ENCODE data around the gene CCNL2. TPM values are rescaled to one million over a fixed set of nuclear protein-coding genes. Genes with fewer than 3 reads are reported as not detected.
"Not testable (repeated sequence)": the region's sequence is repeated elsewhere in the genome, so short reads cannot be mapped to it uniquely, and the experiment has no call there.

Gene CCNL2
- polyA plus RNA-seq, 4 donors: 71.9 to 224 (median 198) TPM

DNA sequence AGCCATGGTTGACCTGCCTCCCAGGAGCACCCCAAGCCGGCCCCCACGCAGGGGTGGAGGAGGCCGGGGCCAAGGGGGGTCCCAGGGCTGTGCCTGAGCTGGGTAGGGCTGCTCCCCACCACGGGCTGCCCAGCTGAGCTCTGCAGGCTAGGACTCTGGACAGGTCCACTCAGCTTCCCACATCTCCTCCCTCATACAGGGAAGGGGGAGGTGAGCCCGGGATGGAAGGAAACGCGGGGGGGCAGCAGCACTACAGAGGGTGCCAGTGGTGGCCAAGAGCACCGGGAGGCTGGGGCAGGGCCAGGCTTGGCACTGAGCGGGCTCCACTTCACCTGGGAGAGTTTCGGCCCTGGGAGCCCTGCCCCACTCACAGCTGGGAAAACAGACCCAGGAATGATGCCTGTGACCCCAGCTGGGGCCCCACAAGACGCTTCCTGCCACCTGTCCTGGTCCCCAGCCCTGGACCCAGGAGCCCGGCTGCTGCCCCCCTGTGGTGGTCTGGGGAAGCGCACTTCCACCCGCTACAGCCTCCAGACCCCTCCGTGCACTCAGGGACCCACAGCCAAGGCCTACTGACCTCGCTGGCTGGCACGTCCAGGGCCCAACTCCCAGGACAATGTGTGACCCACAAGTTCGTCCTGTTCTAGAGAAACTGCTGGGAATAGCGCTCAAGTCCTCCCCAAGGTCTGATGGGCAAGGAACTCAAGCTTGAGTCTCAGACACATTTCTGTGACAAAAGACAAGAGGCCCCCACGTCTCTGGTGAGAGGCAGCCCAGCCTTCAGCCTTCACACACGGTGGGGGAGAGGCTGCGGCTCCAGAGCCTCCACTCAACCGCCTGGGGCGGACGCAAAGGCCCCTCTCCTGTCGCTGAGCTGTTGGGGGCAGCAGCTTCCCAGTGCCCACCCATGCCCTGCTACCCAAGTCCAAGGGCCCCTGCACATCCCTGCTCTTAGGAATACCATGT lies 27.1 kb downstream of the CCNL2 start:
- peaks cover 0 to 43% (median 3%) of the 10 kb centered on the region in 3 donors for H3K36me3 ChIP-seq (ENCODE audit: control insufficient read depth in 3 of 3, insufficient read depth in 2 of 3, low read depth in 1 of 3, low read length in 3 of 3)
- H3K27ac ChIP-seq (ENCODE audit: low read depth in 1 of 3, low read length in 2 of 3): peak overlapping the region in 1 of 3 donors; percentile 20
- peaks cover 0 to 32% (median 5%) of the 10 kb centered on the region in 3 donors for H3K4me1 ChIP-seq (ENCODE audit: control insufficient read depth in 3 of 3, insufficient read depth in 2 of 3, low read depth in 1 of 3, low read length in 2 of 3)
- H3K9me3 ChIP-seq (ENCODE audit: control insufficient read depth in 2 of 2, insufficient read depth in 1 of 2, low read depth in 1 of 2, low read length in 1 of 2): peaks cover 0 to 3% of the 10 kb centered on the region in 2 donors
- FAIRE-seq (no peak), DNase-seq (peak; percentile 55 to 82)
- no peak overlapping the region for H3K4me3 ChIP-seq (ENCODE audit: low read depth in 1 of 3, low read length in 3 of 3)
- H3K27me3 ChIP-seq (ENCODE audit: control insufficient read depth in 3 of 3, insufficient read depth in 3 of 3, low read length in 3 of 3): no peaks in the 10 kb centered on the region
- WGBS, 3 donors: 28 to 31% (median 30%) methylated on average over 26 of the region's 26 CpGs

DNA sequence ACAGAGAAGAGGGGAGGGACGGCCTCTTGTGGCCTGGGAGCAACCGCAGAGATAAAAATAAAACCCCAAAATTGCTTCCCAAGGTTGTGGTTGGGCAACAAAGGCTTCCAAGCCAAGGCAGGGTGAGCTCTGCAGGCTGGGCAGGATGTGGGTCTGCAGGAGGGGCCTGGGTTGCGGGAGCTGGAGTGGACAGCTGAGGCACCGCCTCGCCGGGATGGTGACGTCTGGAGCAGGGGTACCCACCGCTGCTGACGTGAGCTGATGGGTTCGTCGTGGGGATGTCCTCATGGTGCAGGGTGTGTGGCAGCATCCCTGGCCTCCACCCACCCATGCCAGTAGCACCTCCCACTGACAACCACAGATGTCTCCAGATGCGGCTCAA lies 27.8 kb downstream of the CCNL2 start:
- FAIRE-seq (no peak), DNase-seq (no peak)
- WGBS, 3 donors: 48 to 70% (median 58%) methylated on average over 12 of the region's 12 CpGs
- H3K36me3 ChIP-seq (ENCODE audit: control insufficient read depth in 3 of 3, insufficient read depth in 2 of 3, low read depth in 1 of 3, low read length in 3 of 3): peaks cover 0 to 37% (median 3%) of the 10 kb centered on the region in 3 donors
- H3K27ac ChIP-seq (ENCODE audit: low read depth in 1 of 3, low read length in 2 of 3): peak overlapping the region in 1 of 3 donors; percentile 20
- H3K27me3 ChIP-seq (ENCODE audit: control insufficient read depth in 3 of 3, insufficient read depth in 3 of 3, low read length in 3 of 3): no peaks in the 10 kb centered on the region
- H3K4me3 ChIP-seq (ENCODE audit: low read depth in 1 of 3, low read length in 3 of 3): no peak overlapping the region
- H3K4me1 ChIP-seq (ENCODE audit: control insufficient read depth in 3 of 3, insufficient read depth in 2 of 3, low read depth in 1 of 3, low read length in 2 of 3): peaks cover 0 to 32% (median 5%) of the 10 kb centered on the region in 3 donors
- peaks cover 0 to 3% of the 10 kb centered on the region in 2 donors for H3K9me3 ChIP-seq (ENCODE audit: control insufficient read depth in 2 of 2, insufficient read depth in 1 of 2, low read depth in 1 of 2, low read length in 1 of 2)

DNA sequence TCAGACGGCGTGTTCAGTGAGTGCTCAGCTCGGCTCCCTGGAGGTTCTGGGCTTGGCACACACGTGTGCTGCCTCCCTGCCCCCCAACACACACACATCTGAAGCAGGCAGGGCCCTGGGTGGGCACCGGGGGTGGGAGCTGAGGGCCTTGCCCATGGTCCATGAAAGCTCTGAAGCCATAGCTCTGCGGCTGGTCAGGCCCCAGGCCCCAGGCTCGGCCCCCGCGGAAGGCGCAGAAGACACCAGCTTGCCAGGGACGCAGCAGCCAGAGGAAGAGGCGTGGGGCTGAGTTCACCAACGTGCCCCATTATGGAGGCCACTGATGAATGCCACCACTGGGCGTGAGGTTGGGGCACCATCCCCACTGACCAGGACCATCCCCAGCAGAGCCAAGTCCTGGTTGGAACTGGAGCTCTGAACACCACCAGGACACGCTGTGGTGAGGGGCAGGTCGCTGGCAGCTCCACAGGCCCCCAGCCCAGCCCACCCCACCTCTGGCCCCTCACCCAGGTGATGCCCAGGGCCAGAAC lies 28.3 kb downstream of the CCNL2 start:
- no peak overlapping the region for H3K27ac ChIP-seq (ENCODE audit: low read depth in 1 of 3, low read length in 2 of 3)
- H3K4me1 ChIP-seq (ENCODE audit: control insufficient read depth in 3 of 3, insufficient read depth in 2 of 3, low read depth in 1 of 3, low read length in 2 of 3): peaks cover 0 to 29% (median 3%) of the 10 kb centered on the region in 3 donors
- H3K4me3 ChIP-seq (ENCODE audit: low read depth in 1 of 3, low read length in 3 of 3): no peak overlapping the region
- H3K36me3 ChIP-seq (ENCODE audit: control insufficient read depth in 3 of 3, insufficient read depth in 2 of 3, low read depth in 1 of 3, low read length in 3 of 3): peaks cover 0 to 32% (median 3%) of the 10 kb centered on the region in 3 donors
- FAIRE-seq (no peak), DNase-seq (no peak)
- no peaks in the 10 kb centered on the region for H3K27me3 ChIP-seq (ENCODE audit: control insufficient read depth in 3 of 3, insufficient read depth in 3 of 3, low read length in 3 of 3)
- WGBS, 3 donors: 78 to 85% (median 84%) methylated on average over 14 to 16 of the region's 16 CpGs
- H3K9me3 ChIP-seq (ENCODE audit: control insufficient read depth in 2 of 2, insufficient read depth in 1 of 2, low read depth in 1 of 2, low read length in 1 of 2): peaks cover 0 to 5% of the 10 kb centered on the region in 2 donors

DNA sequence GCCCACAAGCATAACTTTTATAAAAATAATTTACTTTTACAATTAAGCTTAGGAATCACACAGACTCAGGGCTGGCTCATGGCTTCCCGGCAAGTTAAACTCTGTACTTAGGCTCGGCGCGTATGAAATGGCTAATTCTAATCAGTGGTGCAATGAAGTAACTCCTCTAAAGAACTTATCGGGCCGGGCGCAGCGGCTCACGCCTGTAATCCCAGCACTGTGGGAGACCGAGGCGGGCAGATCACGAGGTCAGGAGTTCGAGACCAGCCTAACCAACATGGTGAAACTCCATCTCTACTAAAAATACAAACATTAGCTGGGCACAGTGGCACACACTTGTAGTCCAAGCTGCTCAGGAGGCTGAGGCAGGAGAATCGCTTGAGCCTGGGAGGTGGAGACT lies 29.0 kb downstream of the CCNL2 start:
- FAIRE-seq; H3K27me3 ChIP-seq (ENCODE audit: control insufficient read depth in 3 of 3, insufficient read depth in 3 of 3, low read length in 3 of 3); DNase-seq; H3K9me3 ChIP-seq (ENCODE audit: control insufficient read depth in 2 of 2, insufficient read depth in 1 of 2, low read depth in 1 of 2, low read length in 1 of 2); H3K4me3 ChIP-seq (ENCODE audit: low read depth in 1 of 3, low read length in 3 of 3); H3K27ac ChIP-seq (ENCODE audit: low read depth in 1 of 3, low read length in 2 of 3): not testable (repeated sequence)
- H3K4me1 ChIP-seq (ENCODE audit: control insufficient read depth in 3 of 3, insufficient read depth in 2 of 3, low read depth in 1 of 3, low read length in 2 of 3): peaks cover 0 to 28% (median 3%) of the 10 kb centered on the region in 3 donors
- WGBS, 3 donors: 90 to 93% (median 93%) methylated on average over 14 of the region's 14 CpGs
- H3K36me3 ChIP-seq (ENCODE audit: control insufficient read depth in 3 of 3, insufficient read depth in 2 of 3, low read depth in 1 of 3, low read length in 3 of 3): peaks cover 0 to 32% (median 3%) of the 10 kb centered on the region in 3 donors

DNA sequence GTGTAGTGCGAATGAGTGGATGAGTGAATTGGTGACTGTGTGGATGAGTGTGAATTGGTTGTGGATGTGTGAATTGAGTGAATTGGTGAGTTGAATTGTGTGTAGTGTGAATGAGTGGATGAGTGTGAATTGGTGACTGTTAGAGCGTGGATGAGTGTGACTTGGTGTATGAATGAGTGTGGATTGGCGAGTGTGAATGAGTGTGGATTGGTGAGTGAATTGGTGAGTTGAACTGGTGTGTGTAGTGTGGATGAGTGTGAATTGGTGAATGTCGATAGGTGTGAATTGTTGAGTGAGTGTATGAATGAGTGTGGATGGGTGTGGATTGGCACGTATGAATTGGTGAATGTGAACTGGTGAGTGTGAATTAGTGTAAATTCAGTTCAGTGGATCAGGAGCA lies 31.8 kb downstream of the CCNL2 start:
- WGBS, 3 donors: 97 to 98% (median 97%) methylated on average over 5 of the region's 5 CpGs
- FAIRE-seq: no peak
- no peak for DNase-seq
- no peak overlapping the region for H3K4me3 ChIP-seq (ENCODE audit: low read depth in 1 of 3, low read length in 3 of 3)
- H3K4me1 ChIP-seq (ENCODE audit: control insufficient read depth in 3 of 3, insufficient read depth in 2 of 3, low read depth in 1 of 3, low read length in 2 of 3): peaks cover 0 to 12% (median 0%) of the 10 kb centered on the region in 3 donors
- H3K36me3 ChIP-seq (ENCODE audit: control insufficient read depth in 3 of 3, insufficient read depth in 2 of 3, low read depth in 1 of 3, low read length in 3 of 3): peaks cover 0 to 14% (median 0%) of the 10 kb centered on the region in 3 donors
- H3K9me3 ChIP-seq (ENCODE audit: control insufficient read depth in 2 of 2, insufficient read depth in 1 of 2, low read depth in 1 of 2, low read length in 1 of 2): peaks cover 0 to 5% of the 10 kb centered on the region in 2 donors
- H3K27me3 ChIP-seq (ENCODE audit: control insufficient read depth in 3 of 3, insufficient read depth in 3 of 3, low read length in 3 of 3): no peaks in the 10 kb centered on the region
- H3K27ac ChIP-seq (ENCODE audit: low read depth in 1 of 3, low read length in 2 of 3): no peak overlapping the region

DNA sequence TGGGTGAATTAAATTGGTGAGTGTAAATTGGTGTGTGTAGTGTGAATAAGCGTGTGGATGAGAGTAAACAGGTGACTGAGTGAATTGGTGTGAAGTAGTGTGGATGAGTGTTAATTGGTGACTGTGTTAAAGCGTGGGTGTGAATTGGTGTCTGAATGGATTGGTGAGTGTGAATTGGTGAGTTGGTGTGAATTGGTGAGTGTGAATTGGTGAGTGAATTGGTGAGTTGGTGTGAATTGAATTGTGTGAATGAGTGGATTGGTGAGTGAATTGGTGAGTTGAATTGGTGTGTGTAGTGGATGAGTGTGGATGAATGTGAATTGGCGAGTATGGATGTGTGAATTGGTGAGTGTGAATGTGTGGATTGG lies 32.5 kb downstream of the CCNL2 start:
- Histone ChIP-seq H3K36me3 (ENCODE audit: control insufficient read depth in 3 of 3, insufficient read depth in 2 of 3, low read depth in 1 of 3, low read length in 3 of 3) (peaks cover 0 to 10% (median 0%) of the 10 kb centered on the region in 3 donors), H3K27ac (ENCODE audit: low read depth in 1 of 3, low read length in 2 of 3) (no peak overlapping the region), H3K27me3 (ENCODE audit: control insufficient read depth in 3 of 3, insufficient read depth in 3 of 3, low read length in 3 of 3) (no peaks in the 10 kb centered on the region), H3K9me3 (ENCODE audit: control insufficient read depth in 2 of 2, insufficient read depth in 1 of 2, low read depth in 1 of 2, low read length in 1 of 2) (peaks cover 0 to 5% of the 10 kb centered on the region in 2 donors), H3K4me3 (ENCODE audit: low read depth in 1 of 3, low read length in 3 of 3) (no peak overlapping the region), H3K4me1 (ENCODE audit: control insufficient read depth in 3 of 3, insufficient read depth in 2 of 3, low read depth in 1 of 3, low read length in 2 of 3) (peaks cover 0 to 12% (median 0%) of the 10 kb centered on the region in 3 donors)
- WGBS, 3 donors: 96 to 100% (median 97%) methylated on average over 3 of the region's 3 CpGs
- DNase-seq (no peak), FAIRE-seq (no peak)

DNA sequence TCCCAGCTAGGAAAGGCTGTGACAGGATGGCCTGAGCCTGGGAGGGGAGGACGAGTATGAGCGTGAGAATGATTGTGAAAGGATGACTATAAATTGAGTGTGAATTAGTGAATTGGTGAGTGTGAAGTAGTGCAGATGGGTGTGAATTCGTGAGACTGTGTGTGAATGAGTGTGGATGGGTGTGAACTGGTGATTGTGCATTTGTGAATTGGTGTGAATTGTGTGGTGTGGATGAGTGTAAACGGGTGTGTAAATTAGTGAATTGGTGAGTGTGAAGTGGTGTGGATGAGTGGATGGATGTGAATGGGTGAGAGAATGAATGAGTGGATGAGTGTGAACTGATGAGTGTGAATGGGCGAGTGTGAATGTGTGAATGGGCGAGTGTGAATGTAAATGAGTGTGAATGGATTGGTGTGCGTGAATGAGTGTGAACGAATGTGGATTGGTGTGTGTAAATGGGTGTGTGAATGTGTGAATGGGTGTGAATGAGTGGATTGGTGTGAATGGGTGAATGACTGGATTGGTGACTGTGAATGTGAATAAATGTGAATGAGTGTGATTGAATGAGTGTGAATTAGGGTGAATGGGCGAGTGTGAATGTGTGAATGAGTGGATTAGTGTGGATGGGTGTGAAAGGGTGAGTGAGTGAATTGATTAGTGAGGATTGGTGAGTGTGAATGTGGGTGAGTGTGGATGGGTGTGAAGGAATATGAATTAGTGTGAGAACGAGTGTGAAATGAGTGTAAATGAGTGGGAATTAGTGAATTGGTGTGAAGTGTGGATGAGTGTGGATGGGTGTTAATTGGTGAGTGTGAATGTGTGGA lies 33.0 kb downstream of the CCNL2 start:
- H3K9me3 ChIP-seq (ENCODE audit: control insufficient read depth in 2 of 2, insufficient read depth in 1 of 2, low read depth in 1 of 2, low read length in 1 of 2): peaks cover 0 to 5% of the 10 kb centered on the region in 2 donors
- no peak overlapping the region for H3K4me3 ChIP-seq (ENCODE audit: low read depth in 1 of 3, low read length in 3 of 3)
- peaks cover 0 to 10% (median 0%) of the 10 kb centered on the region in 3 donors for H3K4me1 ChIP-seq (ENCODE audit: control insufficient read depth in 3 of 3, insufficient read depth in 2 of 3, low read depth in 1 of 3, low read length in 2 of 3)
- no peak overlapping the region for H3K27ac ChIP-seq (ENCODE audit: low read depth in 1 of 3, low read length in 2 of 3)
- peaks cover 0 to 4% (median 0%) of the 10 kb centered on the region in 3 donors for H3K36me3 ChIP-seq (ENCODE audit: control insufficient read depth in 3 of 3, insufficient read depth in 2 of 3, low read depth in 1 of 3, low read length in 3 of 3)
- no peaks in the 10 kb centered on the region for H3K27me3 ChIP-seq (ENCODE audit: control insufficient read depth in 3 of 3, insufficient read depth in 3 of 3, low read length in 3 of 3)
- FAIRE-seq (no peak), DNase-seq (no peak)
- 80 to 84% (median 83%) methylated on average over 10 of the region's 10 CpGs for WGBS, 3 donors

DNA sequence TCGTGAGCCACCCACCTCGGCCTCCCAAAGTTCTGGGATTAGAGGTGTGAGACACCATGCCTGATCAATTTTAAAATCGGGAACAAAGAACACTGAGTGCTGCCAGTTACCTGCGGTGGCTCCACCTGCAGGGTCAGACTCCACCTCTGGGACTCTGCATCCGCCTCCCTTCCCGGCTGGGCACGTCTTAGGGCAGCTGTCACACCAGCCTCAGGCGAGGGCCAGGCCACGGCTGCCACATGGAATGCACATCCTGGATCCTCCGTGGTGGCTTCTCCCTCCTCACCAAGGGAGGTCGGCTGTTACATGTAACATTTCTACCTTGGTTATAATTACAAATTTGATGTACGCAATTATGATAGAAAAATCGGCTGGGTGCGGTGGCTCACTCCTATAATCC lies 34.9 kb downstream of the CCNL2 start:
- no peaks in the 10 kb centered on the region for H3K27me3 ChIP-seq (ENCODE audit: control insufficient read depth in 3 of 3, insufficient read depth in 3 of 3, low read length in 3 of 3)
- no peak overlapping the region for H3K4me3 ChIP-seq (ENCODE audit: low read depth in 1 of 3, low read length in 3 of 3)
- FAIRE-seq (no peak), DNase-seq (peak in 1 of 2 donors; percentile 56)
- WGBS, 3 donors: 36 to 67% (median 42%) methylated on average over 14 of the region's 14 CpGs
- peaks cover 0 to 5% of the 10 kb centered on the region in 2 donors for H3K9me3 ChIP-seq (ENCODE audit: control insufficient read depth in 2 of 2, insufficient read depth in 1 of 2, low read depth in 1 of 2, low read length in 1 of 2)
- H3K27ac ChIP-seq (ENCODE audit: low read depth in 1 of 3, low read length in 2 of 3): no peak overlapping the region
- peaks cover 0 to 24% (median 0%) of the 10 kb centered on the region in 3 donors for H3K4me1 ChIP-seq (ENCODE audit: control insufficient read depth in 3 of 3, insufficient read depth in 2 of 3, low read depth in 1 of 3, low read length in 2 of 3)
- H3K36me3 ChIP-seq (ENCODE audit: control insufficient read depth in 3 of 3, insufficient read depth in 2 of 3, low read depth in 1 of 3, low read length in 3 of 3): no peaks in the 10 kb centered on the region
